ENCODE measurements around the gene WDR91. TPM values are rescaled to one million over a fixed set of nuclear protein-coding genes. Genes with fewer than 3 reads are reported as not detected.
A peak's percentile ranks its signal among the peaks of the same experiment; 100 is the strongest.

The WDR91 gene
- total RNA-seq, 1 experiment from 2014 or later, result 10.1 TPM

DNA sequence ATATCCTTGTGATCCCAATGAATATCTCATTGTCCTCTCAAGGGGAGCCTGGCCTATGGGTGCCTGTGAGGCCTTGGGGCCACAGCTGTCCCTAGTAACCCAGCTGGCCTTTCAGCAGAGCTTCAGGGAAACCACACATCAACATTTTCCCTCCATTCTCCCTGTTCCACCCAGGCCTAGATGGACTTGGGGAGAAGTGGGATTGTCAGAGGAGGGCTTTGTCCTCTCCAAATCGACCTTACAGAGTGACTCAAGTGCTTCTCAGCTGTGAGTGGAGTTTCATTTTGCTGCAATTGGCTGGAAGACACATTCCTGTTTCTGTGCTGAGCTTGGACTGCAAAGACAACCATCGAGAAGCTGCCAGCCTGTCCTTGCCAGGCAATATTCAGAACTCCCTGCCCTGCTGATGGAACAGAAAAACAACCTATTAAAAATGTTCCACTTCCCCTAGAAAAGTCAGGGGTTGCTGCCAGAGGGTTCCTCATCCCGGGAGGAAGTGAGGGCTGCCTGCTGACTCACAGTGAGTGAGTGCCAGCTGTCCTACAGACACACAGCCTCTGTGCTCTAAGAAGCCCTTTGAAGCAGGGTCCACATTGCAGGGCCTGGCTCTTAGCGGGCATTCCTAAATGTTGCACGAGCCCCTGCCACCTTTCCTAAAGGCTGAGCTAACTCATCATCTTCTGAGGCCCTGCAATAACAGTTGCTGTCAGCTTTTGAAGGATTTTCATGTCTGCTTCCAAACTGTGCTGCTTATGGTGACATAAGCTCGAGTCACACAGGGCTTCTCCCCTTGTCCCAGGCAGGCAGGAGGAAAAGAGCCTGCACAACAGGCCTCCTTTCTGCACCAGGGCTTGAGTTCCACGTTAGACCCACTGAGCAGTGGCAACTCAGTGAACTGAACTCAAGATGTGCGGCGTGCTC lies 42.8 kb upstream of the WDR91 start:
- RAD21 ChIA-PET (ENCODE audit: low non-redundant PET in 1 of 2, low total read pairs in 2 of 2, uncharacterized antibody in 2 of 2, unreplicated experiment in 2 of 2), result no interaction called here
- H3K27me3 ChIP-seq (ENCODE audit: insufficient read depth, low read length), result no peaks in the 10 kb centered on the region
- ATAC-seq, result peak; percentile 86
- peak overlapping the region; percentile 46 for H3K9ac ChIP-seq (ENCODE audit: low read length)
- peak overlapping the region in 1 of 2 experiments; percentile 31; a peak in 1 of 4 replicates for H3K4me3 ChIP-seq (replicated peaks in 1 of 2; ENCODE audit: low read depth in 1 of 2, low read length in 2 of 2)
- peaks cover 9 to 18% of the 10 kb centered on the region in 2 experiments for H3K4me1 ChIP-seq (ENCODE audit: control insufficient read depth in 1 of 2, insufficient read depth in 2 of 2, low read length in 2 of 2)
- DNase-seq (ENCODE audit: low read depth, low spot score), result peak; percentile 29
- peak overlapping the region; percentile 80 for H3K4me2 ChIP-seq (ENCODE audit: low read length)
- no peaks in the 10 kb centered on the region for H4K20me1 ChIP-seq (ENCODE audit: insufficient read depth)
- no TSS peak for BruUV-seq (replicated peaks)
- CTCF ChIA-PET, result interaction anchor here (1.0 to 1.6 kb wide), 2 partner anchors 17 to 21 kb away, joined by 4 to 5 read pairs; no protein-coding TSS in a partner anchor
- H3K9me3 ChIP-seq (ENCODE audit: control insufficient read depth in 1 of 2, insufficient read depth in 1 of 2, low read depth in 1 of 2, low read length in 2 of 2), result no peaks in the 10 kb centered on the region
- H3K9me2 ChIP-seq (ENCODE audit: insufficient read depth), result no peaks in the 10 kb centered on the region
- peak overlapping the region; percentile 84 for H2AFZ ChIP-seq (ENCODE audit: low read depth, low read length, poor library complexity, severe bottlenecking)
- no peaks in the 10 kb centered on the region for H3K36me3 ChIP-seq (ENCODE audit: control insufficient read depth in 1 of 2, insufficient read depth in 2 of 2, low read length in 2 of 2)
- H3K79me2 ChIP-seq (ENCODE audit: insufficient read depth, low read length), result no peaks in the 10 kb centered on the region
- TF ChIP-seq SRF (IDR thresholded peaks at IDR 0.05; ENCODE audit: low read depth) (no peak), ZFX (IDR thresholded peaks at IDR 0.05) (no peak; the same call in 1 of the 2 replicates), EZH2 (IDR thresholded peaks at IDR 0.05) (no peak), RAD21 (IDR thresholded peaks at IDR 0.05; ENCODE audit: low read depth) (no peak), EGR1 (IDR thresholded peaks at IDR 0.05; ENCODE audit: low read depth) (no peak), EZH2phosphoT487 (IDR thresholded peaks at IDR 0.05; ENCODE audit: borderline replicate concordance) (no peak), YY1 (IDR thresholded peaks at IDR 0.05; ENCODE audit: extremely low read depth, insufficient replicate concordance, low read depth, low read length) (no peak), CBX3 (IDR thresholded peaks at IDR 0.05; ENCODE audit: low read depth) (peak; percentile 18; the same call in 1 of the 2 replicates), TCF7L2 (IDR thresholded peaks at IDR 0.05; ENCODE audit: borderline replicate concordance, extremely low read depth, insufficient read depth, insufficient read length) (peak; percentile 42), SP1 (IDR thresholded peaks at IDR 0.05; ENCODE audit: low read depth) (peak; percentile 64), POLR2A (IDR thresholded peaks at IDR 0.05; ENCODE audit: borderline replicate concordance, extremely low read depth, insufficient read depth, insufficient read length) (no peak), JUND (IDR thresholded peaks at IDR 0.05) (peak; percentile 63; the same call in 1 of the 2 replicates), FOSL1 (IDR thresholded peaks at IDR 0.05; ENCODE audit: low read depth) (peak; percentile 77), POLR2AphosphoS5 (IDR thresholded peaks at IDR 0.05; ENCODE audit: low read depth, low read length) (peak; percentile 43; the same call in 1 of the 2 replicates), CEBPB (IDR thresholded peaks at IDR 0.05; ENCODE audit: low read depth) (no peak)
- TF ChIP-seq, protein P1, sequence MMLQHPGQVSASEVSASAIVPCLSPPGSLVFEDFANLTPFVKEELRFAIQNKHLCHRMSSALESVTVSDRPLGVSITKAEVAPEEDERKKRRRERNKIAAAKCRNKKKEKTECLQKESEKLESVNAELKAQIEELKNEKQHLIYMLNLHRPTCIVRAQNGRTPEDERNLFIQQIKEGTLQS (IDR thresholded peaks at IDR 0.05), result no peak
- TF ChIP-seq, protein P2, sequence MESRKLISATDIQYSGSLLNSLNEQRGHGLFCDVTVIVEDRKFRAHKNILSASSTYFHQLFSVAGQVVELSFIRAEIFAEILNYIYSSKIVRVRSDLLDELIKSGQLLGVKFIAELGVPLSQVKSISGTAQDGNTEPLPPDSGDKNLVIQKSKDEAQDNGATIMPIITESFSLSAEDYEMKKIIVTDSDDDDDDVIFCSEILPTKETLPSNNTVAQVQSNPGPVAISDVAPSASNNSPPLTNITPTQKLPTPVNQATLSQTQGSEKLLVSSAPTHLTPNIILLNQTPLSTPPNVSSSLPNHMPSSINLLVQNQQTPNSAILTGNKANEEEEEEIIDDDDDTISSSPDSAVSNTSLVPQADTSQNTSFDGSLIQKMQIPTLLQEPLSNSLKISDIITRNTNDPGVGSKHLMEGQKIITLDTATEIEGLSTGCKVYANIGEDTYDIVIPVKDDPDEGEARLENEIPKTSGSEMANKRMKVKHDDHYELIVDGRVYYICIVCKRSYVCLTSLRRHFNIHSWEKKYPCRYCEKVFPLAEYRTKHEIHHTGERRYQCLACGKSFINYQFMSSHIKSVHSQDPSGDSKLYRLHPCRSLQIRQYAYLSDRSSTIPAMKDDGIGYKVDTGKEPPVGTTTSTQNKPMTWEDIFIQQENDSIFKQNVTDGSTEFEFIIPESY (IDR thresholded peaks at IDR 0.05; ENCODE audit: extremely low read depth, insufficient replicate concordance, low read length), result no peak
- intact Hi-C loops (cut with micrococcal nuclease), result no loop called here
- peak overlapping the region; percentile 4; the same call in 1 of the 2 replicates for H3K27ac ChIP-seq (ENCODE audit: low read depth, low read length)
- POLR2A ChIA-PET, result interaction anchor here (1.4 kb wide), 1 partner anchor 85 kb away, joined by 3 read pairs; no protein-coding TSS in a partner anchor
